HG03108 (cell line): ENCODE data around the gene GYG2.
A peak's percentile ranks its signal among the peaks of the same experiment; 100 is the strongest.
"Not testable (repeated sequence)": the region's sequence is repeated elsewhere in the genome, so short reads cannot be mapped to it uniquely, and the experiment has no call there.

Source experiments
- ATAC-seq: cut with Tn5 transposase; IDR thresholded peaks from one replicate; pipeline ENCODE4 v1.9.1; 2021; ENCODE audit warnings: moderate library complexity; ENCODE audit not compliant: unreplicated experiment

The GYG2 gene

DNA sequence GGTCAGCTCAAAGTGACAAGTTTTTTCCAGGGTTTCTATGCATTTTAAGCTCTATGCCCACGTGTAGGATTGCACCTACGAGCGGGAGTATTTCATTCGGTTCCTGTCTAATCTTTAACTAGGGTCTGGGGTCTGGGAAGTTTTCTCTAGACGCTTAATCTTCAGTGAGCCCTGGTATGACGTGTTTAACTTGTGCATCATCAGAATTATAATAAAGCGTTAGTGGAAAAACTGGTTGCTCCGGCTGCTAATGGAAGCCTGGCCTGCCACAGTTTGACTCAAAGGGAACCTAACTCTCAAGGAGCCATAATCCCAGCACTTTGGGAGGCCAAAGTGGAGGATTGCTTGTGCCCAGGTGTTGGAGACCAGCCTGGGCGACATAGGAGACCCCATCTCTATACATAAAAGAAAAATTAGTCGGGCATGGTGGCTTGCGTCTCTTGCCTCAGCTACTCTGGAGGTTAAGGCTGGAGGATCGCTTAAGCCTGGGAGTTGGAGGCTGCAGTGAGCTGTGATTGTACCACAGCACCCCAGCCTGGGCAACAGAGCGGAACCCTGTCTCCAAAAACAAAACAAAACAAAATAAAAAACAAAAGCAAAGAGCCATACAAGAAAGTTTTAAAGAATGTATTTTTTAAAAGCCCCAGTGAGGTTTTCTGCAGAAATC lies 70.2 kb downstream of the GYG2 start:
- no peak for ATAC-seq

DNA sequence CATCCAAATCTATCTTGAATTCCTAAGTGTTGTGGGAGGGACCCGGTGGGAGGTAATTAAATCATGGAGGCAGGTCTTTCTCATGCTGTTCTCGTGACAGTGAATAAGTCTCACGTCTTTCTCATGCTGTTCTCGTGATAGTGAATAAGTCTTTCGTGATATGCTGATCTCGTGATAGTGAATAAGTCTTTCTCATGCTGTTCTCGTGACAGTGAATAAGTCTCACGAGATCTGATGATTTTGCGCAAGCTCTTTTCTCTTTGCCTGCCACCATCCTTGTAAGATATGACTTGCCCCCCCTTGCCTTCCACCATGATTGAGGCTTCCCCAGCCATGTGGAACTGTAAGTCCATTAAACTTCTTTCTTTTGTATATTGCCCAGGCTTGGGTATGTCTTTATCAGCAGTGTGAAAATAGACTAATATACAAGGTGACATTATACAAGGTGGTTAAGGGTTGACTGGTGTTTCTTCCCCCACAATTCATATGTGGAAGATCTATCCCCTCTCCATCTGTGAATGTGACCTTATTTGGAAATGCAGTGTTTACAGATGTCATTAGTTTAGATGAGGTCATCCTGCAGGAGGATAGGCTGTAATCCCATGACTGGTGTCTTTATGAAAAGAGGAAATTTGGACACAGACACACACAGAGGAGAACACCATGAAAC lies 72.8 kb downstream of the GYG2 start:
- no peak for ATAC-seq

DNA sequence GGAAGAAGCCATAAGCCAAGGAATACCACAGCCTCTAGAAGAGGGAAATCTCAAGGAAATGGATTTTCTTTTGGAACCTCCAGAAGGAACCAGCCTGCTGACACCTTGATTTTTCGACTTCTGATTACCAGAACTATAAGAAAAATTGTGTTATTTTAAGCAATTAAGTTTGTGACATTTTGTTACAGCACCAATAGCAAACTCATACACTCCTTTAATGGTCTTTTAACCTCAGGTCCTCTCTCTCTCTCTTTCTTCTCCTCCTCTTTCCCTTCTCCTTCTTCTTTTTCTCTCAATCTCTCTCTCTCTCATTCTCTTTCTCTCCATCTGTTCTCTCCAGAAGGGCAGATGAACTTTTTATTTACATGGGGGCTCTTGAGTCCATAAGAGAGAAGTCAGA lies 74.1 kb downstream of the GYG2 start:
- ATAC-seq, result no peak

DNA sequence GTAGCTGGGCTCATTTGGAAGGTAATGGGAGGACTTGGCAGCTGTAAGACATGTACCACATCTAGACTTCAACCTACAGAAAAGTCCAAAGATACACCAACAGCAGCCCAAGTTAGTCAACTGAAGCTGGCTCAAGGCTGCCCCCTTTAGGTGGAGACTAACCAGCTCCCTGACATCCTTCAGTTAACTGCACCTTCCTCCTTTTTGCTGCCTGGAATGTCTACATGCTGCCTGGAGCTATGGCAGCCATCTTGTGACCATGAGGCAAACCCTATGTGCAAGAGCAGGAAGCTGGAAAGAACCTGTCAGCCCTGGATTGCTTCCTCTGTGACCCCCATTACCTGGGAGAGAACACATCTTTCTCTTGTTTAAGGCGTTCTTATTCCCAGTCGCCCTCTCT lies 74.6 kb downstream of the GYG2 start:
- no peak for ATAC-seq

- no peak for ATAC-seq
Measured at GRCh38 chrX:2907295-2907694, 78.6 kb downstream of the GYG2 start.

- ATAC-seq, result no peak
Measured at GRCh38 chrX:2908125-2908685, 79.5 kb downstream of the GYG2 start.

GRCh38 chrX:2910109-2910508 lies 81.4 kb downstream of the GYG2 start:
- ATAC-seq, result no peak

DNA sequence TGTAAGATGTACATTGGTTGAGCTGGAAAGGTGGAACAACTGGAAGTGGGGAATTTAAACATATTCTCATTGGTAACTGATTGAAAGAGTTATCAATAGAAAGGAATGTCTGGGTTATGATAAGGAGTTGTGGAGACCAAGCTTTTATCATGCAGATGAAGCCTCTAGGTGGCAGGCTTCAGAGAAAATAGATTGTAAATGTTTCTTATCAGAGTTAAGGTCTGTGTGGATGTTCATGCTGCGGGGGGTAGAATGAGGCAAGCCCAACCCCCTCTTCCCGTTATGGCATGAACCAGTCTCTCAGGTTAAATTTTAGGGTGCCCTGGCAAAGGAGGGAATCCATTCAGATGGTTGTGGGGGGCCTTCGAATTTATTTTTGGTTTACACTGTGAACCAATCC lies 84.4 kb downstream of the GYG2 start:
- ATAC-seq, result no peak

GRCh38 chrX:2917767-2918166 lies 89.0 kb downstream of the GYG2 start:
- no peak for ATAC-seq

DNA sequence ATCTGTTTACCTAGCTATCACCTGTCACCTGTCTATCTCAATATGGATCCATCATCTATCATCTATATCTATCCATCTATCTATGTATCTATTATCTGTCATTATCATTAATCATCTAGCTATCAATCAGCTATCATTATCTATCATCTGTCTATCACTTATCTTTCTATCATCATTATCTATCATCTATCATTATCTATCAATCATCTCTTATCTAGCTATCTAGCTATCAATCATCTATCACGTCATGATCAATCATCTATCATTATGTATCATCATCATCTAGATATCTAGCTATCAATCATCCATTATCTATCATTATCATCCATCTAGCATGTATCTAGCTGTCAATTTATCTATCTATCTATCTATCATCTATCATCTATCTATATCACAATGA lies 92.5 kb downstream of the GYG2 start:
- no peak for ATAC-seq

DNA sequence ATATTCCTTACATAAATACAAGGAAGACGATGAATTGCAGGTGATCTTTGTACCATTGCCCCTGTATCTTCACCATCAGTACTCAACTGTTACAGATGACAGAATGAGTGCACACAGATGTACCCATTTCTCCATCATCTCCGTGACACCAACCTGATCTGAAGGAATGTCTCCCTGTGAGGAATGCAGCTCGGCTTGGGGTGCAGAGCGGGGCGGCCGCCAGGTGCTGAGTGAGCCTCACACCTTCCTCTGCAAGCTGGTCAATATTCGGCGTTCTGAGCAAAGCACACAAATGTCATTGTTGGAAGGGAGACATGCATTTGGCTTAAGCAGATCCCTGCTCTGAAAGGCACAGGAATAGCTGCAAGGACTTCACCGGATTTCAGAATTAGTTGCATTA lies 93.0 kb downstream of the GYG2 start:
- no peak for ATAC-seq

- no peak for ATAC-seq
Measured at GRCh38 chrX:2924151-2924550, 95.4 kb downstream of the GYG2 start.

DNA sequence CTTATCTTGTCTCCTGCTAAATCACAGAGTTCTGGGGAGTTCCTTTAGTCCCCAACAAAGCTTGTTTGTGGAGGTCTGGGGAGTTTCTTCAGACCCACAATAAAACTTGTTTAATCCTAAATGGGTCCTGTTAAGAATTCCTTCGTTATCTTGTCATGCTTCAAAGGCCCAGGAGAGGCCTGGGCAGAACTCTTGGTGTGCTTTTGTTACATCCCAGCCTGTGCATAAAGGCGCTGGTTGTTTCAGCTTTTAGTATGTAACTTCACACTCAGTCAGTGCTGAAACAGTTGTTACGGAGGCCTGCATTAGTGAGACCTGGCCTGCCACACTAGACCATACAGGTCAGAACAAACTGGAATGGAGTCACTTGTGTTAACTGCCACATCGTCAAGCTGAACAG lies 97.5 kb downstream of the GYG2 start:
- ATAC-seq, result not testable (repeated sequence)

DNA sequence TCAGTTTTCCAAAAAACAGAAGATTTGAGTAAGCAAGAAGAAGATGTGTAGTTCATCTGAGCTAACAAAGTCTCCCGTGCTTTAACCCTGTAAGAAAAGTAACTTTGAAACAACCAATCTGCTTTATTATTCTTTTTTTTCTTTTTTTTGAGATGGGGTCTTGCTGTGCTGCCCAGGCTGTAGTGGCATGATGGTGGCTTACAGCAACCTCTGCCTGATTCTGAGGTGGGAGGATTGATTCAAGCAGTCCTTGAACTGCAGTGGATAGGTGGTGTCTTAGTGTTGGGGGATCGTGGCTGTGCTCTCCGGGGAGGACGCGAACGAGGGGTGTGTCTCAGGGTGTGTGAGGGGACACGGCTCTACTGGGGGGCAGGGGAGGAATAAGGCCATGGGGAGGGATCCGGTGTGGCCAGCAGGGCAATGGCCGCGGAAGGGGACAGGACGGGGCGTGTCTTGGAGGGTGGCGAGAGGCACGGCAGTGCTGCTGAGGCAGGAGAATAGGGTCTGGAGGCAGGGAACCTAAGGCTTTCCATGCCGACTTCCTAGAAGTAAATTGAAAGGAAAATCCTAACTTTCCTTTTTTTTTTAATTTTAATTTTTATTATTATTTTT lies 98.0 kb downstream of the GYG2 start:
- ATAC-seq, result no peak

DNA sequence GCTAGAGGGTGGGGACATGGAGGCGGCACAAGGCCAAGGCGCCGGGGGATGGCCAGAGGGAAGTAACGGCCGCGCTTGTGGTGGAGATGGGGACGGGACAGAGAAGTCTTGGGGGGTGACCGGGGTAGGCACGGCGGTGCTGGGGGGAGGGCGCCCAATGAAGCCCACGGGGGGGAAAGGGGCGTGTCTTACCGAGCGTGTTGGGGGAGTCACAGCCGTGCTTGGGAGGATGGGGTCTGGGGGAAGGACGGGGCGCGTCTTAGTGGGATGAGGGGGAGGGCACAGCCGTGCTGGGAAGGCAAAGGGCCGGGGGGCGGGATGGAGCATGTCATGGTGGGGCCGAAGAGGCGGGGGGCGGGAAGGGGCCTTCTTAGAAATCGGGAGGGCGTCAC lies 99.5 kb downstream of the GYG2 start:
- ATAC-seq, result no peak

DNA sequence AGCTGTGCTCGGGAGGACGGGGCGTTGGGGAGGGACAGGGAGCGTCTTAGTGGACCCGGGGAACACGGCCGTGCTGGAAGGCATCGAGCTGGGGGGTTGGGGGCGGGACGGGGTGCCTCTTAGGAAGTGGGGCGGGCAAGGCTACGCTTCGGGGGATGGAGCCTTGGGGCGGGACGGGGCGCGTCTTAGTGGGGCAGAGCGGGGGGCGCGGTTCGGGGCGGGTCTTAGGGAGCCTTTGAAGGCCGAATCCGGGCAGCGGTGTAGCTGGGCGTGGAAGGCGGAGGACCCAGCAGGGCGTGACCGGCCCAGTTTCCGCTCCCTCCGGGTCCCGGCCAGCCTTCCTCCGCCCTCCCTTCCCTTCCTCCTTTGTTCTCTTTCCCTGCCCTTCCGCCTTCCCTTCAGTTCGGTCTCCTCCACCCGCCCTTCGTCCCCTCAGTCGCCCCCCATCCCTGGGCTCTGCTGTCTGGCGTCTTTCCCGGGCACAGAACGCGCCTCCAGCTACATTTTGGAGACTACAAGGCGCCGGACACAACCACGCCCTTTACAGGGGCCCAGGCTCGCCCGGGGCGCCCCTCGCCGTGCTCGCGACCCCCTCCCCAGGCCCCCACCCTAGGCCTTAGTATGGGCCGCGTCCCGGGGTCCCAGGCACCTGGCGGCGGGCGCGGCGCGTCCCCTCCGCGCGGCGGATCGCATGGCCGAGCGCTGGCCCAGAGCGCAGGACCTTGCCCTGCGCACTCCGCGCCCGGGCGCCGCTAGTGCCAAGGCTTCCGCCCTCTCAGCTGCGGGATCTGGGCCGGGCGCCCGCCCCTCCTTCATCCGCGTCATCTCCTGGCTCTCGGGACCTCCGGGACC lies 100.1 kb downstream of the GYG2 start, which contains the start of gene ARSD:
TSS of gene ARSD (minus strand) at position 757 of the 852 bp plus-strand sequence. CDS start at position 693, 64 bp downstream.
- ATAC-seq, result peak; percentile 97

- no peak for ATAC-seq
Measured at GRCh38 chrX:2931155-2931554, 102.4 kb downstream of the GYG2 start.

DNA sequence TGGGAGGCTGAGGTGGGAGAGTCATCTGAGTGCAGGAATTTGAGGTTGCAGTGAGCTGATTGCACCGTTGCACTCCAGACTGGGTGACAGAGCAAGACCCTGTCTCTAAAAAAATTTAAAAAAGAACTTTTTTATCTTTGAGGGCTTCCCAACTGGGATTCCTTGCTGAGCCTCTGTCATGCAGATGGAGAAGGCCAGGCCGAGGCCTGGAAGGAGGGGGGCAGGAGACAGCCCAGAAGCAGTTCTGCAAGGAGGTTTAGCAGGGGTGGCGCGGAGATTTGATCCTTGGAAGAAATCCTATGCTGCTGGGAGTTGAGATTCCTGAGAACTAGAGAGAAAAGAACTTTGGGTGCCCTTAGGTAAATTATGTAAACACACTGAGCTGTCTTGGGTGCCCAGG lies 102.9 kb downstream of the GYG2 start:
- ATAC-seq, result no peak
